CD4-positive, alpha-beta T cell (primary cell): ENCODE results near the gene COX10. TPM values are rescaled to one million over a fixed set of nuclear protein-coding genes. Genes with fewer than 3 reads are reported as not detected.
A peak's percentile ranks its signal among the peaks of the same experiment; 100 is the strongest.

Source experiments
- ATAC-seq: fragments of 200-7000 bp; cut with Tn5 transposase; one replicate; pipeline ENCODE4 v1.10.0; 2022; ENCODE audit warnings: mild to moderate bottlenecking; ENCODE audit not compliant: poor library complexity
- CTCF ChIA-PET: fragments of 350-600 bp; sonication (Branson Sonifier 250); formaldehyde crosslinking; loops from one replicate; lab custom pipeline; 2021; ENCODE audit warnings: antibody characterized with exemption, inconsistent platforms; lab: Charles Lee
- POLR2A ChIA-PET: fragments of 350-600 bp; sonication (Branson Sonifier 250); formaldehyde crosslinking; loops from one replicate; lab custom pipeline; 2021; ENCODE audit warnings: antibody characterized with exemption, inconsistent platforms; lab: Charles Lee
- DNase-seq, 14 experiments: peaks; one replicate each; pipeline ENCODE4 v3.0.0-alpha.2; 2013 to 2020; ENCODE audit warnings: mixed read lengths in 2 of 14
- H3K27ac ChIP-seq, 2 donors: one replicate each; pipeline versions ENCODE4 v1.5.1 to v1.7.0; 2013; ENCODE audit warnings: low read length in 2 of 2, low read depth in 1 of 2, mild to moderate bottlenecking in 1 of 2
- H3K27me3 ChIP-seq, 2 experiments: 1 replicate in 1 of 2; 2 replicates in 1 of 2; pipeline versions ENCODE4 v1.6.1 to v1.7.0; 2013; ENCODE audit warnings: low read length in 2 of 2, control low read depth in 1 of 2, mild to moderate bottlenecking in 1 of 2, moderate library complexity in 1 of 2; ENCODE audit not compliant: insufficient read depth in 2 of 2, control insufficient read depth in 1 of 2
- H3K36me3 ChIP-seq: one replicate; pipeline ENCODE4 v1.6.1; 2013; ENCODE audit warnings: low read length, control low read depth; ENCODE audit not compliant: insufficient read depth
- H3K4me1 ChIP-seq: one replicate; pipeline ENCODE4 v1.6.1; 2013; ENCODE audit warnings: low read length, control low read depth; ENCODE audit not compliant: insufficient read depth
- H3K4me3 ChIP-seq: one replicate; pipeline ENCODE4 v1.5.1; 2013; ENCODE audit warnings: mild to moderate bottlenecking, low read length, moderate library complexity
- H3K9me3 ChIP-seq, 2 experiments: 1 replicate in 1 of 2; 2 replicates in 1 of 2; pipeline versions ENCODE4 v1.6.1 to v1.7.0; 2013; ENCODE audit warnings: low read length in 2 of 2, mild to moderate bottlenecking in 2 of 2, control low read depth in 1 of 2, moderate library complexity in 1 of 2; ENCODE audit not compliant: control insufficient read depth in 1 of 2, insufficient read depth in 1 of 2
- H3K27ac Mint-ChIP-seq: one replicate; pipeline ENCODE4 v1.8.0; 2020; ENCODE audit warnings: mixed read lengths
- H3K27me3 Mint-ChIP-seq: one replicate; pipeline ENCODE4 v1.8.0; 2021; ENCODE audit warnings: mixed read lengths
- H3K36me3 Mint-ChIP-seq: one replicate; pipeline ENCODE4 v1.8.0; 2021; ENCODE audit warnings: low read depth, mixed read lengths
- H3K4me1 Mint-ChIP-seq: one replicate; pipeline ENCODE4 v1.8.0; 2021; ENCODE audit warnings: low read depth, mixed read lengths
- H3K4me3 Mint-ChIP-seq: one replicate; pipeline ENCODE4 v1.8.0; 2020; ENCODE audit warnings: mild to moderate bottlenecking, mixed read lengths
- H3K9me3 Mint-ChIP-seq: one replicate; pipeline ENCODE4 v1.8.0; 2020; ENCODE audit warnings: mixed read lengths
- CTCF ChIP-seq: fragments of 200-600 bp; IDR thresholded peaks from one replicate; pipeline ENCODE4 v1.8.0; 2022; ENCODE audit warnings: antibody characterized with exemption, mild to moderate bottlenecking
- intact Hi-C, 2 experiments: fragments of 100-400 bp; cut with DNase I in 1 of 2; cut with micrococcal nuclease in 1 of 2; formaldehyde crosslinking; loops; one replicate each; pipeline versions ENCODE4 v1.15.1 to v1.9.0; 2023 to 2025; cut with DNase I, micrococcal nuclease
- total RNA-seq, 174 experiments: library from RNA in 2 of 174; stranded (reverse) in 2 of 174; gene quantifications; one replicate each; pipeline ENCODE4 v1.2.3 and lab custom pipeline; 2021 to 2026

COX10 gene
- total RNA-seq, 2 experiments from 2014 or later: 9.1 to 9.9 TPM

- ChIA-PET CTCF (interaction anchor here (2.2 kb wide), 1 partner anchor 101 kb away, joined by 13 read pairs; the partner anchor contains the start of gene HS3ST3B1), POLR2A (interaction anchor here (0.5 to 6.9 kb wide), 3 partner anchors 100 to 228 kb away, joined by 5 to 111 read pairs (median 14); partner anchors contain the start of gene HS3ST3B1)
- TF ChIP-seq CTCF: no peak
- Mint-ChIP-seq H3K4me3 (peak overlapping the region; percentile 40), H3K4me1 (peaks cover 100% of the 10 kb centered on the region), H3K27me3 (no peaks in the 10 kb centered on the region), H3K9me3 (no peaks in the 10 kb centered on the region), H3K36me3 (no peaks in the 10 kb centered on the region), H3K27ac (peak overlapping the region; percentile 94)
- Histone ChIP-seq H3K4me3 (no peak overlapping the region), H3K9me3 (no peaks in the 10 kb centered on the region), H3K27me3 (no peaks in the 10 kb centered on the region), H3K36me3 (no peaks in the 10 kb centered on the region), H3K4me1 (peaks cover 95% of the 10 kb centered on the region), H3K27ac (peak overlapping the region; percentile 78 to 79)
- intact Hi-C loops: loop anchor here (2.0 to 10.0 kb wide), 5 partner anchors 83 to 1176 kb away; partner anchors contain the start of gene COX10 (in 1 of the 2)
- ATAC-seq (no peak), DNase-seq (peak in 1 of 14 experiments; percentile 9)
Measured at GRCh38 chr17:14200354-14200753, 131.1 kb downstream of the COX10 start.

GRCh38 chr17:14201021-14201987 is 132.0 kb downstream of the COX10 start:
- Histone ChIP-seq H3K4me1 (peaks cover 95% of the 10 kb centered on the region), H3K27me3 (no peaks in the 10 kb centered on the region), H3K36me3 (no peaks in the 10 kb centered on the region), H3K9me3 (no peaks in the 10 kb centered on the region), H3K4me3 (peak overlapping the region; percentile 10), H3K27ac (peak overlapping the region; percentile 78 to 79)
- peak; percentile 72 for ATAC-seq
- peak; percentile 53 to 85 (median 70) for DNase-seq
- Mint-ChIP-seq H3K9me3 (no peaks in the 10 kb centered on the region), H3K36me3 (no peaks in the 10 kb centered on the region), H3K27me3 (no peaks in the 10 kb centered on the region), H3K27ac (peak overlapping the region; percentile 94), H3K4me3 (peak overlapping the region; percentile 73), H3K4me1 (peaks cover 100% of the 10 kb centered on the region)
- POLR2A ChIA-PET: interaction anchor here (0.5 to 6.9 kb wide), 7 partner anchors 69 to 227 kb away, joined by 3 to 111 read pairs (median 3); partner anchors contain the start of gene HS3ST3B1
- CTCF ChIA-PET: interaction anchor here (2.2 kb wide), 1 partner anchor 100 kb away, joined by 13 read pairs; the partner anchor contains the start of gene HS3ST3B1
- intact Hi-C loops: loop anchor here (1.0 to 10.0 kb wide), 7 partner anchors 84 to 1177 kb away; partner anchors contain the start of gene COX10 (in 2 of the 2)
- TF ChIP-seq CTCF: no peak

GRCh38 chr17:14201988-14202380 is 132.7 kb downstream of the COX10 start:
- peaks cover 95% of the 10 kb centered on the region for H3K4me1 Mint-ChIP-seq
- Histone ChIP-seq H3K4me1 (peaks cover 95% of the 10 kb centered on the region), H3K27me3 (no peaks in the 10 kb centered on the region), H3K4me3 (peak overlapping the region; percentile 10), H3K36me3 (peaks cover 2% of the 10 kb centered on the region), H3K27ac (peak overlapping the region; percentile 78 to 79), H3K9me3 (no peaks in the 10 kb centered on the region)
- DNase-seq (peak in 2 of 14 experiments; percentile 14 to 36), ATAC-seq (peak; percentile 1)
- no peaks in the 10 kb centered on the region for H3K36me3 Mint-ChIP-seq
- TF ChIP-seq CTCF: no peak
- no peaks in the 10 kb centered on the region for H3K9me3 Mint-ChIP-seq
- intact Hi-C loops: loop anchor here (1.0 to 10.0 kb wide), 7 partner anchors 85 to 1177 kb away; partner anchors contain the start of gene COX10 (in 2 of the 2)
- CTCF ChIA-PET: interaction anchor here (2.2 kb wide), 1 partner anchor 100 kb away, joined by 13 read pairs; the partner anchor contains the start of gene HS3ST3B1
- H3K27me3 Mint-ChIP-seq: no peaks in the 10 kb centered on the region
- peak overlapping the region; percentile 73 for H3K4me3 Mint-ChIP-seq
- POLR2A ChIA-PET: interaction anchor here (0.7 to 6.9 kb wide), 5 partner anchors 68 to 226 kb away, joined by 3 to 111 read pairs (median 3); partner anchors contain the start of gene HS3ST3B1
- peak overlapping the region; percentile 94 for H3K27ac Mint-ChIP-seq
